ENCODE results near the gene APPL1. TPM values are rescaled to one million over a fixed set of nuclear protein-coding genes. Genes with fewer than 3 reads are reported as not detected.

The APPL1 gene
- total and polyA plus RNA-seq, 2 experiments from 2014 or later, result 29.1 to 46.0 TPM

- DNase-seq (ENCODE audit: low read depth in 1 of 2, low spot score in 1 of 2), result no peak
- Histone ChIP-seq H3K4me1 (ENCODE audit: low read depth) (peaks cover 13% of the 10 kb centered on the region), H3K27ac (no peak overlapping the region), H3K27me3 (no peaks in the 10 kb centered on the region), H3K4me3 (no peak overlapping the region), H3K36me3 (peaks cover 36% of the 10 kb centered on the region), H3K9me3 (ENCODE audit: low read depth) (no peaks in the 10 kb centered on the region)
- no peak for TF ChIP-seq CTCF (IDR thresholded peaks at IDR 0.05; ENCODE audit: low read depth, low read length)
These were observed 24.9 kb downstream of the APPL1 start for GRCh38 chr3:57252404-57252803.

GRCh38 chr3:57256844-57257243 lies 29.3 kb downstream of the APPL1 start:
- Histone ChIP-seq H3K27ac (peak overlapping the region; percentile 31), H3K36me3 (peaks cover 49% of the 10 kb centered on the region), H3K4me1 (ENCODE audit: low read depth) (peaks cover 15% of the 10 kb centered on the region), H3K27me3 (no peaks in the 10 kb centered on the region), H3K9me3 (ENCODE audit: low read depth) (no peaks in the 10 kb centered on the region), H3K4me3 (no peak overlapping the region)
- peak in 1 of 2 donors; percentile 34 for DNase-seq (ENCODE audit: low read depth in 1 of 2, low spot score in 1 of 2)
- TF ChIP-seq CTCF (IDR thresholded peaks at IDR 0.05; ENCODE audit: low read depth, low read length), result no peak

- Histone ChIP-seq H3K4me1 (ENCODE audit: low read depth) (peaks cover 15% of the 10 kb centered on the region), H3K9me3 (ENCODE audit: low read depth) (no peaks in the 10 kb centered on the region), H3K27ac (peak overlapping the region; percentile 31), H3K36me3 (peaks cover 49% of the 10 kb centered on the region), H3K27me3 (no peaks in the 10 kb centered on the region), H3K4me3 (no peak overlapping the region)
- TF ChIP-seq CTCF (IDR thresholded peaks at IDR 0.05; ENCODE audit: low read depth, low read length), result no peak
- DNase-seq (ENCODE audit: low read depth in 1 of 2, low spot score in 1 of 2), result no peak
These were observed 30.1 kb downstream of the APPL1 start for GRCh38 chr3:57257678-57258077.

- no peaks in the 10 kb centered on the region for H3K9me3 ChIP-seq (ENCODE audit: low read depth)
- DNase-seq (ENCODE audit: low read depth in 1 of 2, low spot score in 1 of 2), result no peak
- no peak for TF ChIP-seq CTCF (IDR thresholded peaks at IDR 0.05; ENCODE audit: low read depth, low read length)
- H3K4me3 ChIP-seq, result no peak overlapping the region
- no peak overlapping the region for H3K27ac ChIP-seq
- peaks cover 58% of the 10 kb centered on the region for H3K36me3 ChIP-seq
- H3K27me3 ChIP-seq, result no peaks in the 10 kb centered on the region
- H3K4me1 ChIP-seq (ENCODE audit: low read depth), result peaks cover 15% of the 10 kb centered on the region
These were observed 33.6 kb downstream of the APPL1 start for GRCh38 chr3:57261119-57261518.

GRCh38 chr3:57261929-57262328 lies 34.4 kb downstream of the APPL1 start:
- no peak overlapping the region for H3K27ac ChIP-seq
- peaks cover 59% of the 10 kb centered on the region for H3K36me3 ChIP-seq
- DNase-seq (ENCODE audit: low read depth in 1 of 2, low spot score in 1 of 2), result no peak
- no peaks in the 10 kb centered on the region for H3K9me3 ChIP-seq (ENCODE audit: low read depth)
- TF ChIP-seq CTCF (IDR thresholded peaks at IDR 0.05; ENCODE audit: low read depth, low read length), result no peak
- peaks cover 7% of the 10 kb centered on the region for H3K4me1 ChIP-seq (ENCODE audit: low read depth)
- no peaks in the 10 kb centered on the region for H3K27me3 ChIP-seq
- no peak overlapping the region for H3K4me3 ChIP-seq

GRCh38 chr3:57268416-57268815 lies 40.9 kb downstream of the APPL1 start:
- no peaks in the 10 kb centered on the region for H3K4me1 ChIP-seq (ENCODE audit: low read depth)
- H3K9me3 ChIP-seq (ENCODE audit: low read depth), result no peaks in the 10 kb centered on the region
- no peak overlapping the region for H3K4me3 ChIP-seq
- no peak for DNase-seq (ENCODE audit: low read depth in 1 of 2, low spot score in 1 of 2)
- no peaks in the 10 kb centered on the region for H3K27me3 ChIP-seq
- H3K36me3 ChIP-seq, result peaks cover 34% of the 10 kb centered on the region
- H3K27ac ChIP-seq, result no peak overlapping the region
- no peak for TF ChIP-seq CTCF (IDR thresholded peaks at IDR 0.05; ENCODE audit: low read depth, low read length)

All from cardiac muscle cell (in vitro differentiated cells and primary cell).